K562 (cell line): Measurements from ENCODE around the gene CHD8. TPM values are rescaled to one million over a fixed set of nuclear protein-coding genes. Genes with fewer than 3 reads are reported as not detected.
A peak's percentile ranks its signal among the peaks of the same experiment; 100 is the strongest.

Source experiments
- BDP1 ChIP-seq: IDR thresholded peaks from 3 replicates; pipeline ENCODE4 v1.6.1; 2011; ENCODE audit not compliant: insufficient read length, insufficient read depth
- HNRNPH1 ChIP-seq: fragments of 200-400 bp; formaldehyde crosslinking; optimal IDR thresholded peaks from 2 replicates; pipeline ENCODE3; 2017; ENCODE audit warnings: low read depth, mild to moderate bottlenecking, low read length, moderate library complexity
- HNRNPUL1 ChIP-seq: fragments of 200-400 bp; formaldehyde crosslinking; IDR thresholded peaks from 2 replicates; pipeline ENCODE4 v1.6.1; 2017; ENCODE audit warnings: low read length
- KAT8 ChIP-seq: fragments of 450-650 bp; IDR thresholded peaks from 2 replicates; pipeline ENCODE4 v1.6.1; 2016; ENCODE audit warnings: low read depth, mild to moderate bottlenecking
- MTA3 ChIP-seq: fragments of 450-650 bp; formaldehyde crosslinking; IDR thresholded peaks from 2 replicates; pipeline ENCODE4 v1.6.1; 2017; ENCODE audit warnings: mild to moderate bottlenecking, borderline replicate concordance
- NELFE ChIP-seq: IDR thresholded peaks from 2 replicates; pipeline ENCODE4 v1.6.1; 2011; ENCODE audit warnings: mild to moderate bottlenecking; ENCODE audit not compliant: insufficient read depth, insufficient read length
- NR2C2 ChIP-seq, 2 experiments: fragments of 200-800 bp in 1 of 2; sonication (Bioruptor generic) in 1 of 2; sonication (generic) in 1 of 2; formaldehyde crosslinking in 1 of 2; IDR thresholded peaks; 2 replicates each; pipeline versions ENCODE4 v1.6.1 to v1.8.0; 2016 to 2022; ENCODE audit warnings: mild to moderate bottlenecking in 1 of 2, missing compliant biosample characterization in 1 of 2, missing genetic modification characterization in 1 of 2, missing genetic modification reagents in 1 of 2
- POLR3A ChIP-seq: IDR thresholded peaks from 2 replicates; pipeline ENCODE4 v1.6.1; 2011; ENCODE audit warnings: borderline replicate concordance, mild to moderate bottlenecking, moderate library complexity; ENCODE audit not compliant: insufficient read length, insufficient read depth; ENCODE audit errors: extremely low read depth
- PTTG1 ChIP-seq: fragments of 450-650 bp; IDR thresholded peaks from 2 replicates; pipeline ENCODE4 v1.6.1; 2016; ENCODE audit warnings: low read depth, mild to moderate bottlenecking, missing genetic modification characterization, missing compliant biosample characterization
- RHOXF2B ChIP-seq: fragments of 250-450 bp; sonication (Bioruptor Pico); conservative IDR thresholded peaks from 2 replicates; pipeline ENCODE4 v1.5.1; 2021
- SMAD4 ChIP-seq: fragments of 250-450 bp; sonication (Bioruptor Pico); conservative IDR thresholded peaks from 2 replicates; pipeline ENCODE4 v1.8.0; 2021; ENCODE audit warnings: inconsistent platforms, mild to moderate bottlenecking, moderate library complexity
- SMARCB1 ChIP-seq: IDR thresholded peaks from 2 replicates; pipeline ENCODE4 v1.6.1; 2011; ENCODE audit warnings: improper control_type of control experiment, low read depth; ENCODE audit not compliant: insufficient read length
- SRSF7 ChIP-seq: fragments of 200-400 bp; formaldehyde crosslinking; optimal IDR thresholded peaks from 2 replicates; pipeline ENCODE3; 2017; ENCODE audit warnings: mild to moderate bottlenecking, low read depth, low read length
- SUPT5H ChIP-seq: fragments of 450-650 bp; IDR thresholded peaks from 2 replicates; pipeline ENCODE4 v1.6.1; 2016
- XRCC3 ChIP-seq: fragments of 450-650 bp; IDR thresholded peaks from 2 replicates; pipeline ENCODE4 v1.6.1; 2017; ENCODE audit warnings: mild to moderate bottlenecking, moderate library complexity
- XRCC5 ChIP-seq: fragments of 200-400 bp; formaldehyde crosslinking; IDR thresholded peaks from 2 replicates; pipeline ENCODE4 v1.6.1; 2017; ENCODE audit warnings: low read depth, mild to moderate bottlenecking, low read length
- ZFPM2 ChIP-seq: fragments of 250-450 bp; sonication (Bioruptor Pico); IDR thresholded peaks from 2 replicates; pipeline ENCODE4 v1.5.1; 2022; ENCODE audit warnings: mild to moderate bottlenecking
- ZNF121 ChIP-seq: sonication (generic); formaldehyde crosslinking; conservative IDR thresholded peaks from 2 replicates; pipeline ENCODE4 v1.8.0; 2022; ENCODE audit warnings: missing genetic modification reagents
- ZNF696 ChIP-seq: fragments of 250-450 bp; sonication (Bioruptor Pico); conservative IDR thresholded peaks from 2 replicates; pipeline ENCODE4 v1.4.0; 2020; ENCODE audit warnings: mild to moderate bottlenecking, moderate library complexity
- polyA plus RNA-seq, 8 experiments: library from polyadenylated mRNA; depleted of rRNA in 4 of 8; stranded (reverse) in 5 of 8; unstranded in 3 of 8; fragments of >200 nt; fragmentation: Nextera tagmentation in 2 of 8; fragmentation: Illumina TruSeq in 1 of 8; extraction: Ambion mirVana in 2 of 8; extraction: Trizol in 1 of 8; gene quantifications; 2 replicates each; pipeline versions ENCODE4 v1.2.1 to v1.2.3, GENCODE V29; 2011 to 2014; ENCODE audit warnings: inconsistent platforms in 1 of 8, missing spikeins in 1 of 8
- total RNA-seq, 7 experiments: library from RNA; depleted of rRNA in 6 of 7; stranded (reverse); fragments of >200 nt in 6 of 7; fragmentation: Illumina TruSeq in 2 of 7; extraction: Trizol in 2 of 7; gene quantifications; 2 replicates each; pipeline versions ENCODE4 v1.2.1 to v1.2.3, GENCODE V29; 2011 to 2021; ENCODE audit warnings: low replicate concordance in 1 of 7
- TF ChIP-seq, protein P1 (sequence below): fragments of 250-450 bp; sonication (Bioruptor Pico); IDR thresholded peaks from 2 replicates; pipeline ENCODE4 v1.4.0; 2020
- TF ChIP-seq, protein P2 (sequence below), 3 experiments: fragments of 200-800 bp in 1 of 3; fragments of 250-450 bp in 1 of 3; fragments of 450-650 bp in 1 of 3; sonication (Bioruptor Pico) in 1 of 3; sonication (Bioruptor generic) in 1 of 3; formaldehyde crosslinking in 1 of 3; IDR thresholded peaks; 2 replicates each; pipeline versions ENCODE4 v1.6.1 to v1.8.0; 2016 to 2022; ENCODE audit warnings: mild to moderate bottlenecking in 2 of 3, missing genetic modification characterization in 2 of 3, missing compliant biosample characterization in 1 of 3, moderate library complexity in 1 of 3
- TF ChIP-seq, protein P3 (sequence below): fragments of 200-400 bp; formaldehyde crosslinking; IDR thresholded peaks from 2 replicates; pipeline ENCODE4 v1.6.1; 2017; ENCODE audit warnings: mild to moderate bottlenecking, low read depth, low read length, moderate library complexity

The CHD8 gene
- total and polyA plus RNA-seq, 9 of the 15 experiments (the other 6 are each of a cell fraction or from before 2014, with no cell fraction given) = 11.1 to 51.2 (median 32.8) TPM

DNA sequence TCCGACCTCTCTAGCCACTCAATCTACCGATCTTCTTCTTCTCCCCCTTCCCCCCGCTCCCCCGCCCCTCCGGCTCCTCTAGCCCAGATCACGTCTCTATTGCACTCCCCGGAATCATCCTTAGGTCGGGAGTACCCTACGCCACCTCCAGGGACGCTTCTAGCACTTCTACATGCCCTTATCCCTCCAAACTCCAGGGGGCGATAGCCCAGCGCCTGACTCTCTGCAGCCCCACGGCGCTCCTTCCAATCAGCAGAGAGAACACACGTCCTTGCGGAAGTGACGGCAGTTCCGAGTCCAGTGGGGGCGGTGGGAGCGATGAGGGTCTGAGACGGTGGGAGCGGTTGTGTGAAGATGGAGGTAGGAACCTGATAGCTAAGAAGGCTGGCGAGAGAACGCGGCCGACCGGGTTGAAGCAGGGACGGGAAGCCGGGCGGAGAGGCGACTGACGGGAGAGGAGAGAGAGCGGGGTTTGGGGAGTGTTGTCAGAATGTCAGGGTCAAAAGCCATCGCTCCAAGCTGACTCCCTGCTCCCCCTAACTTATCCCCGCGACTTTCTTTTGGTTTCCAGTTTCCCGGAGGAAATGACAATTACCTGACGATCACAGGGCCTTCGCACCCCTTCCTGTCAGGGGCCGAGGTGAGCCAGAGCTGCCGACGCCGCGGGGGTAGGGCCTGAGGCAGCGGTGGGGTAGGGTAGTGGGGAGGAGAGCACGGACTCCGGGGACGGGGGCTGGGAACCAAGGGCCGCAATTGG, 21.2 kb upstream of the CHD8 start, which contains the start of the genes RAB2B and TOX4 (continued):
- TF ChIP-seq, protein P1, sequence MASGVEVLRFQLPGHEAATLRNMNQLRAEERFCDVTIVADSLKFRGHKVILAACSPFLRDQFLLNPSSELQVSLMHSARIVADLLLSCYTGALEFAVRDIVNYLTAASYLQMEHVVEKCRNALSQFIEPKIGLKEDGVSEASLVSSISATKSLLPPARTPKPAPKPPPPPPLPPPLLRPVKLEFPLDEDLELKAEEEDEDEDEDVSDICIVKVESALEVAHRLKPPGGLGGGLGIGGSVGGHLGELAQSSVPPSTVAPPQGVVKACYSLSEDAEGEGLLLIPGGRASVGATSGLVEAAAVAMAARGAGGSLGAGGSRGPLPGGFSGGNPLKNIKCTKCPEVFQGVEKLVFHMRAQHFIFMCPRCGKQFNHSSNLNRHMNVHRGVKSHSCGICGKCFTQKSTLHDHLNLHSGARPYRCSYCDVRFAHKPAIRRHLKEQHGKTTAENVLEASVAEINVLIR = peak; percentile 82
- no peak for TF ChIP-seq SMARCB1
- no peak for TF ChIP-seq ZNF696 (CRISPR knock-in tag)
- TF ChIP-seq XRCC3 = no peak
- TF ChIP-seq ZNF121 (CRISPR knock-in tag) = no peak
- TF ChIP-seq SMAD4 (CRISPR knock-in tag) = no peak
- peak; percentile 90 for TF ChIP-seq SUPT5H
- no peak for TF ChIP-seq HNRNPH1
- no peak for TF ChIP-seq KAT8
- TF ChIP-seq PTTG1 = no peak
- TF ChIP-seq RHOXF2B (CRISPR knock-in tag) = no peak
- TF ChIP-seq MTA3 = no peak; the same call in 1 of the 2 replicates
- no peak for TF ChIP-seq NELFE
- TF ChIP-seq XRCC5 = peak; percentile 86
- TF ChIP-seq BDP1 = no peak
- TF ChIP-seq POLR3A = no peak
- TF ChIP-seq SRSF7 = no peak
- TF ChIP-seq ZFPM2 = no peak
- TF ChIP-seq NR2C2 (CRISPR knock-in tag; IDR thresholded peaks at IDR 0.05) = peak; percentile 45; the same call in 1 of the 2 replicates
- TF ChIP-seq NR2C2 (tag; IDR thresholded peaks at IDR 0.05) = peak; percentile 93
- TF ChIP-seq, protein P2, sequence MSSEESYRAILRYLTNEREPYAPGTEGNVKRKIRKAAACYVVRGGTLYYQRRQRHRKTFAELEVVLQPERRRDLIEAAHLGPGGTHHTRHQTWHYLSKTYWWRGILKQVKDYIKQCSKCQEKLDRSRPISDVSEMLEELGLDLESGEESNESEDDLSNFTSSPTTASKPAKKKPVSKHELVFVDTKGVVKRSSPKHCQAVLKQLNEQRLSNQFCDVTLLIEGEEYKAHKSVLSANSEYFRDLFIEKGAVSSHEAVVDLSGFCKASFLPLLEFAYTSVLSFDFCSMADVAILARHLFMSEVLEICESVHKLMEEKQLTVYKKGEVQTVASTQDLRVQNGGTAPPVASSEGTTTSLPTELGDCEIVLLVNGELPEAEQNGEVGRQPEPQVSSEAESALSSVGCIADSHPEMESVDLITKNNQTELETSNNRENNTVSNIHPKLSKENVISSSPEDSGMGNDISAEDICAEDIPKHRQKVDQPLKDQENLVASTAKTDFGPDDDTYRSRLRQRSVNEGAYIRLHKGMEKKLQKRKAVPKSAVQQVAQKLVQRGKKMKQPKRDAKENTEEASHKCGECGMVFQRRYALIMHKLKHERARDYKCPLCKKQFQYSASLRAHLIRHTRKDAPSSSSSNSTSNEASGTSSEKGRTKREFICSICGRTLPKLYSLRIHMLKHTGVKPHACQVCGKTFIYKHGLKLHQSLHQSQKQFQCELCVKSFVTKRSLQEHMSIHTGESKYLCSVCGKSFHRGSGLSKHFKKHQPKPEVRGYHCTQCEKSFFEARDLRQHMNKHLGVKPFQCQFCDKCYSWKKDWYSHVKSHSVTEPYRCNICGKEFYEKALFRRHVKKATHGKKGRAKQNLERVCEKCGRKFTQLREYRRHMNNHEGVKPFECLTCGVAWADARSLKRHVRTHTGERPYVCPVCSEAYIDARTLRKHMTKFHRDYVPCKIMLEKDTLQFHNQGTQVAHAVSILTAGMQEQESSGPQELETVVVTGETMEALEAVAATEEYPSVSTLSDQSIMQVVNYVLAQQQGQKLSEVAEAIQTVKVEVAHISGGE (CRISPR knock-in tag; IDR thresholded peaks at IDR 0.05) = peak in 1 of 3 experiments; percentile 38; a peak in 1 of 6 replicates
- no peak for TF ChIP-seq HNRNPUL1
- TF ChIP-seq, protein P3, sequence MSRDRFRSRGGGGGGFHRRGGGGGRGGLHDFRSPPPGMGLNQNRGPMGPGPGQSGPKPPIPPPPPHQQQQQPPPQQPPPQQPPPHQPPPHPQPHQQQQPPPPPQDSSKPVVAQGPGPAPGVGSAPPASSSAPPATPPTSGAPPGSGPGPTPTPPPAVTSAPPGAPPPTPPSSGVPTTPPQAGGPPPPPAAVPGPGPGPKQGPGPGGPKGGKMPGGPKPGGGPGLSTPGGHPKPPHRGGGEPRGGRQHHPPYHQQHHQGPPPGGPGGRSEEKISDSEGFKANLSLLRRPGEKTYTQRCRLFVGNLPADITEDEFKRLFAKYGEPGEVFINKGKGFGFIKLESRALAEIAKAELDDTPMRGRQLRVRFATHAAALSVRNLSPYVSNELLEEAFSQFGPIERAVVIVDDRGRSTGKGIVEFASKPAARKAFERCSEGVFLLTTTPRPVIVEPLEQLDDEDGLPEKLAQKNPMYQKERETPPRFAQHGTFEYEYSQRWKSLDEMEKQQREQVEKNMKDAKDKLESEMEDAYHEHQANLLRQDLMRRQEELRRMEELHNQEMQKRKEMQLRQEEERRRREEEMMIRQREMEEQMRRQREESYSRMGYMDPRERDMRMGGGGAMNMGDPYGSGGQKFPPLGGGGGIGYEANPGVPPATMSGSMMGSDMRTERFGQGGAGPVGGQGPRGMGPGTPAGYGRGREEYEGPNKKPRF = no peak
